Measurements from ENCODE around the gene FREM1. TPM values are rescaled to one million over a fixed set of nuclear protein-coding genes. Genes with fewer than 3 reads are reported as not detected.

The FREM1 gene
- total and polyA plus RNA-seq, 4 donors: 0.33 to 21.8 (median 1.3) TPM

DNA sequence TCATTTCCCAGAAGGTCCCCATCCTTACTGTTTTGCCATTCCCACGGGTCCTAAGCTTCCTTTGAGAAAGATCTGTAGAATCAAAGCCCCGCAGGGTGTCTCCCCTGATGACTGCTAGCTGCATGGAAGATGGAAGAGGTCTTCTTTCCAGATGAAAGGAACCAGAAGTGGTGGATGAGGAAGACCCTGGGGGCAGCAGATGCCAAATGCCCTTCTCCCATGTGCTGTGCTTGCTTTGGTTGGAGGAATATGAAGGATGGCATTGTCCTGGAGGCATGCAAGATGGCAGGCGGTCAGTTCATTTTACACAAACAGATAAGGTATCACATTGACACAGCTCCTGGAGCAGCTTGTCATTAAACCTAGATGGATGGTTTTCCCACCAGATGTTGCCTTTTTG is 161.9 kb downstream of the FREM1 start:
- Histone ChIP-seq H3K9ac (ENCODE audit: insufficient read depth in 1 of 2, low read length in 2 of 2) (no peak overlapping the region), H3K27me3 (ENCODE audit: control insufficient read depth in 3 of 3, insufficient read depth in 3 of 3, low read length in 2 of 3) (no peaks in the 10 kb centered on the region), H3K27ac (ENCODE audit: low read depth in 1 of 2, low read length in 1 of 2) (no peak overlapping the region), H3K9me3 (ENCODE audit: control insufficient read depth in 4 of 4, insufficient read depth in 3 of 4, low read length in 3 of 4) (peaks cover 0 to 2% (median 0%) of the 10 kb centered on the region in 4 donors), H3K4me1 (ENCODE audit: control insufficient read depth in 5 of 5, insufficient read depth in 5 of 5, low read length in 5 of 5) (peaks cover 0 to 12% (median 4%) of the 10 kb centered on the region in 5 donors), H3K36me3 (ENCODE audit: control insufficient read depth in 4 of 4, insufficient read depth in 4 of 4, low read length in 4 of 4) (peaks cover 0 to 33% (median 16%) of the 10 kb centered on the region in 4 donors), H3K4me3 (no peak overlapping the region)
- 90% methylated on average over 3 of the region's 3 CpGs for WGBS, 2 donors
- ATAC-seq (ENCODE audit: insufficient read depth, low FRiP score) (no peak), DNase-seq (no peak)
- TF ChIP-seq CTCF (IDR thresholded peaks at IDR 0.05; ENCODE audit: control extremely low read depth, extremely low read depth): no peak

DNA sequence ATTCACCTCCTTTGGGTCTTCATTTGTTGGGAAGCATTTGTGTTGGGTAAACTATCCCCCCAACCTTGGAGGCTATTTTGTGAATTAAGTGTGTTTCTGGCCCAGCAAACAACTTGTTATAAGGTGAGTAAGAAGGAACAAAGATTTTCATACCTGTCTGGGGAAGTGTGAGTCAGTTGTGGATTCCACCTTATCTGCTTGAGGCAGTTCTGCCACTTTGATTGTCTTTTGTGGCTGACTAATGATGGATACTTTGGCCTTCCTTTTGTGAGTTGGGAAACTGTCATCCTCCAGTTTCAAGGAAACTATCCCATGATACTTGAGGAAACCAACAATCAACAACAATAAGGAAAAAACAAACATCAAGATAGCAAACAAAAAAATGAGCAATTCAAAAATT is 163.1 kb downstream of the FREM1 start:
- H3K9me3 ChIP-seq (ENCODE audit: control insufficient read depth in 4 of 4, insufficient read depth in 3 of 4, low read length in 3 of 4): peaks cover 0 to 2% (median 0%) of the 10 kb centered on the region in 4 donors
- H3K27ac ChIP-seq (ENCODE audit: low read depth in 1 of 2, low read length in 1 of 2): no peak overlapping the region
- no peak overlapping the region for H3K4me3 ChIP-seq
- TF ChIP-seq CTCF (IDR thresholded peaks at IDR 0.05; ENCODE audit: control extremely low read depth, extremely low read depth): no peak
- peaks cover 0 to 40% (median 19%) of the 10 kb centered on the region in 4 donors for H3K36me3 ChIP-seq (ENCODE audit: control insufficient read depth in 4 of 4, insufficient read depth in 4 of 4, low read length in 4 of 4)
- H3K4me1 ChIP-seq (ENCODE audit: control insufficient read depth in 5 of 5, insufficient read depth in 5 of 5, low read length in 5 of 5): peaks cover 0 to 7% (median 2%) of the 10 kb centered on the region in 5 donors
- no peak overlapping the region for H3K9ac ChIP-seq (ENCODE audit: insufficient read depth in 1 of 2, low read length in 2 of 2)
- DNase-seq: no peak
- no peaks in the 10 kb centered on the region for H3K27me3 ChIP-seq (ENCODE audit: control insufficient read depth in 3 of 3, insufficient read depth in 3 of 3, low read length in 2 of 3)
- ATAC-seq (ENCODE audit: insufficient read depth, low FRiP score): no peak

- H3K36me3 ChIP-seq (ENCODE audit: control insufficient read depth in 4 of 4, insufficient read depth in 4 of 4, low read length in 4 of 4): peaks cover 0 to 40% (median 19%) of the 10 kb centered on the region in 4 donors
- WGBS, 2 donors: 87 to 92% methylated on average over 3 of the region's 3 CpGs
- peaks cover 0 to 2% (median 0%) of the 10 kb centered on the region in 4 donors for H3K9me3 ChIP-seq (ENCODE audit: control insufficient read depth in 4 of 4, insufficient read depth in 3 of 4, low read length in 3 of 4)
- ATAC-seq (ENCODE audit: insufficient read depth, low FRiP score) (no peak), DNase-seq (no peak)
- H3K4me1 ChIP-seq (ENCODE audit: control insufficient read depth in 5 of 5, insufficient read depth in 5 of 5, low read length in 5 of 5): peaks cover 0 to 6% (median 1%) of the 10 kb centered on the region in 5 donors
- no peak for TF ChIP-seq CTCF (IDR thresholded peaks at IDR 0.05; ENCODE audit: control extremely low read depth, extremely low read depth)
- H3K9ac ChIP-seq (ENCODE audit: insufficient read depth in 1 of 2, low read length in 2 of 2): no peak overlapping the region
- H3K27me3 ChIP-seq (ENCODE audit: control insufficient read depth in 3 of 3, insufficient read depth in 3 of 3, low read length in 2 of 3): no peaks in the 10 kb centered on the region
- H3K4me3 ChIP-seq: no peak overlapping the region
- H3K27ac ChIP-seq (ENCODE audit: low read depth in 1 of 2, low read length in 1 of 2): no peak overlapping the region
Observed at GRCh38 chr9:14746626-14747025, 163.6 kb downstream of the FREM1 start.

DNA sequence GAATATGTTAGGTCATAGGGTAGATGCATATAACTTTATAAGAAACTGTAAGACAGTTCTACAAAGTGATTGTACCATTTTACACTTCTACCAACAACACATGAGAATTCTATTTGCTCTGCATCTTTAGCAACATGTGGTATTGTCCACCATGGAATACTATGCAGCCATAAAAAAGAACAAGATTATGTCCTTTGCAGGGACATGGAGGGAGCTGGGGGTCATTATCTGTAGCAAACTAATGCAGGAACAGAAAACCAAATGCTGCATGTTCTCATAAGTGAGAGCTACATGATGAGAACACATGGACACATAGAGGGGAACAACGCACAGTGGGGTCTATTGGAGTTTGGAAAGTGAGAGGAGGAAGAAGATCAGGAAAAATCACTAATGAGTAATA is 165.5 kb downstream of the FREM1 start:
- Histone ChIP-seq H3K27me3 (ENCODE audit: control insufficient read depth in 3 of 3, insufficient read depth in 3 of 3, low read length in 2 of 3) (peaks cover 0 to 2% (median 0%) of the 10 kb centered on the region in 3 donors), H3K36me3 (ENCODE audit: control insufficient read depth in 4 of 4, insufficient read depth in 4 of 4, low read length in 4 of 4) (peaks cover 0 to 41% (median 17%) of the 10 kb centered on the region in 4 donors), H3K9me3 (ENCODE audit: control insufficient read depth in 4 of 4, insufficient read depth in 3 of 4, low read length in 3 of 4) (no peaks in the 10 kb centered on the region), H3K4me1 (ENCODE audit: control insufficient read depth in 5 of 5, insufficient read depth in 5 of 5, low read length in 5 of 5) (no peaks in the 10 kb centered on the region), H3K27ac (ENCODE audit: low read depth in 1 of 2, low read length in 1 of 2) (no peak overlapping the region), H3K9ac (ENCODE audit: insufficient read depth in 1 of 2, low read length in 2 of 2) (no peak overlapping the region), H3K4me3 (no peak overlapping the region)
- DNase-seq (no peak), ATAC-seq (ENCODE audit: insufficient read depth, low FRiP score) (no peak)
- TF ChIP-seq CTCF (IDR thresholded peaks at IDR 0.05; ENCODE audit: control extremely low read depth, extremely low read depth): no peak
- WGBS, 2 donors: 97 to 100% methylated on average over 1 of the region's 1 CpG

Data from lung (tissue), 12 donors.